Amniotic stem cell (primary cell): ENCODE measurements around the gene STK16.
"Not testable (repeated sequence)": the region's sequence is repeated elsewhere in the genome, so short reads cannot be mapped to it uniquely, and the experiment has no call there.

Experiments used
- DNase-seq: peaks from one replicate; lab custom pipeline; 2025; lab: John Stamatoyannopoulos, UW

Gene STK16

GRCh38 chr2:219271021-219271420 is 25.7 kb downstream of the STK16 start:
- no peak for DNase-seq

DNA sequence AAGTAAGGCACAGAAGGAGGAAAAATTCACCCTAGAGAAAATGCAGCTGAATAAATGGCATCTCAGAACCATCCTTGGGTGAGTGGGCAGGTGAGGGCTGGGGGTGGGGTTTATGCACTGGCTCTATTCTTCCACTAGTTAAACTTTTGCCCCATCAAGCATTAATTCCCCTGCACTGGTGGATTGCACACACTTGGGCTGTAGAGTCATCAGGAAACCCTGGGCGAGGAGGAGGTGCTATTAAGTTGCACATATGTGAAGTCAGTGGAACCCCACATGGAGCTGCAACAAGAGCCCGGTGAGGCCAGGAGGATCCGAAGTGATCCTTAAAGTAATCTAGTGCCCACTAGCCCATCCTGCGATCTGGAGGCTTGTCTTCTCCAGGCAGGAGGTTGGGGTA is 27.1 kb downstream of the STK16 start:
- DNase-seq, result no peak

GRCh38 chr2:219272995-219273394 is 27.7 kb downstream of the STK16 start:
- DNase-seq, result no peak

DNA sequence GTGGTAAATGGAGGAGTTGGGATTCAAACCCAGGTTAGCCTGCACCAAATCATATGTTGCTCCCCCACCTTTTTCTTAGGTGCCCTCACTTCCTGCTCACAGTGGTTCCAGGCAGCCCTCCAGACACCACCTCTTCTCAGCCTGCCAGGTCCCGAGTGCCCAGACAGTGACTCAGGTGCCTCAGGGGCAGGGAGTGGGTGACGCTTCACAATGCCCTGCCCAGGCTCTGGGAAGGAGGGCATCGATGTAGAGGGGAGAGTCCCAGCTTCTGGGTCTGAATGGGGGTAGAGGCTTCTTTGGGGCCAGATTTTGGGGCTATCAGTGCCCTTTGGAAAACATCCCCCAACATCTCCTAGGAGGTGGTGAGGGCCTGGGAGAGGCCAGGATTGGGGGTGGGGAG is 28.7 kb downstream of the STK16 start:
- DNase-seq, result no peak

- DNase-seq, result peak; percentile 85
These were observed 29.2 kb downstream of the STK16 start for GRCh38 chr2:219274361-219274921.

DNA sequence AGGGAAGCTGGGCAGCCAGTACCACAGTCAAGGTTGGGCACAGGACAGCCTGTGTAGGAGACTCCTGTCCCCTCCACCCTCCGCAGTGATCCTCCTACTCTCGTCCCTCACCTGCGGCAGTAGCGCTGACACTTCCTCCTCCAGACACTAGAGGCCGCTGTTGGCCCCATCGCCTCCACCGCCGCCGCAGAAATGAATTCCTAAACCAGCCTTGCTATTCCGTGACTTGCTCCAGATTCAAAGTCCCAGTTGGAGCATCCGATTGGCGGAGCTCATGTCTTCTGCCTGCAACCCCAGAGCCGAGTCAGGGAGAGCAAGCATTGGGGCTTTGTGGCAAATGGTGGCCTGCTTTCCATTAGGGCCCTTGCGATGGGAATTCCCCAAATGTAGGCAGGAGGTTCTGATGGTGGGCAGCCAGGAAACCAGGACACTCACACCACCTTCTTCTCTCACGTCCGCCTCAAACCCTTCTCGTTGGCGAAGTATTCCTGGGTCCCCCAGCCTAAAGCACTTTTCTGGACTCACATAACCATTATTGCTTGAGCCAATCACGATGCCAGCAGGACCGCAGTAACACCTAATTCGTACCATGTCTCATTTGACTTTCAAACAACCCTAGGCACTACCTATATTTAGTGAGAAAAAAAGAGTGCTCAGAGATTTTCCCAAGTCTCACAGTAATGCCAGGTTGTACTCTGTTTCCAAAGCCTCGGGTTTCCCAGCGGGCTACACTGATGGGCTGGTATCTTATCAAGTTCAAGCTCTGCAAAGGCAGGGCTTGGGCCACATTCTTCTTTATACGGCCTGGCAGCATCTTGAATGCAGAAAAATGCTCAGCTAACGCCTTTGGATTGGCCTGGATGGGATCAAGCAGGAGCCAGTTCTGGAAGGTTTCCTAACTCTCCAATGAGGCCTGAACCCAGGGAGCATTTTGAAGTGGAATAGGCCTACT is 32.7 kb downstream of the STK16 start:
- peak; percentile 56 for DNase-seq

DNA sequence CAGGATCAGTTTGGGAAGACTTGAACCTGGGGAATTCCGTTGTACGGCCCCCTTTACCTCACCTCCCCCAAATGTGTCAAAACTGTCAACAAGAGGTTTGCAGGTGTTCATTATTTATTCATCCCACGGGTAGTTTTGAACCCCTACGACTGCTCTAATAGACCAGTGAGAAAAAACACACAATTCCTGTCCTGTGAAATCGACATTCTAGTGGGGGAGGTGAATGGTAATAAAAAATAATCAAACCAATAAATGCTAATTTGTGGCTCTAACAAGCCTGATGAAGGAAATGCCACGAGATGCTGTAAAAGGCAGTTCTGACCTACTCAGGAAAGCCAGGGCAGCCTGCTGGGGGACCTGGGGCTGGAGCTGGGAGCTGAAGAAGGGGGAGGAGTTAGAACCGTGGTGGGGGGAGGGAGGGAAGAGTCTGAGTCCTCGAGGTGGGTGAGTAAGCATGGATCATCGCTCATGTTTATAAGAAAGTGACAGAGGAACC is 33.4 kb downstream of the STK16 start:
- DNase-seq, result no peak

DNA sequence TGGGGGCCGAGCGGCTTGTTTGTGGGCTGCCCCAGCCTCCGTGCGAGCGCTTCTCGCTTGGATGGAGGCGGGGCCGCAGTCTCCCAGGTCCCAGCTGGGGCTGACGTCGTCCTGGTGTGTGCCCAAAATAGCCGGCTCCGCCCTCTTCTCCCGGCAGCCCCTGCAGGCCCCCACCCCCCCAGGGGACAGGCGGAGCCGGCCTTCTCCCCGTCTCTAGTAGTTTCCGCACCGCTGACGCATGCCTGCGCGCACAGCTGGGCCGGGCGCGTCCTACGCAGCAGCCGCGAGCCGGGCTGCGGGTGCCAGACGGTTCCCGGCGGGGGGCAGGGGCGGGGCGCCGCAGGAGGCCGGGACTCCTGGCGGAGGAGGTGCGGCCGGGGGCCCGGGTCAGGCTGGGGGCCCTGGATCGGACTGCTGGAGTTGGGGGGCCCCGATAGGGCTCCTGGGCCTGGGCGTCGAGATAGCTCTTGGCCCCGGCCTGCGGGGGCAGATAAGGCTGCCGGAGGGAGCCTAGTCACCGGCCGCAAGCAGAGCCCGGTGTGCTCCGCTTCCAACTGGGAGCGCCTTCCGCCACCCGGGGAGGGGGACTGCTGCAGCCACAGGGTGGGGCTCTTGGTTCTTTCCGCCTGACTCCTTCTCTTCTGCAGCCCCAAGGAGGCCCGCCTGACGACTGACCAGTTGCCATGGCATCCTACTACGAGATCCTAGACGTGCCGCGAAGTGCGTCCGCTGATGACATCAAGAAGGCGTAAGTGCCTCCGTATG is 34.1 kb downstream of the STK16 start, which contains the start of gene DNAJB2:
Gene DNAJB2 (plus strand): TSS at position 216 of the 765 bp plus-strand sequence. CDS start 468 bp downstream, at position 684.
- peak; percentile 98 for DNase-seq

- no peak for DNase-seq
These were observed 34.7 kb downstream of the STK16 start for GRCh38 chr2:219279916-219280516.

DNA sequence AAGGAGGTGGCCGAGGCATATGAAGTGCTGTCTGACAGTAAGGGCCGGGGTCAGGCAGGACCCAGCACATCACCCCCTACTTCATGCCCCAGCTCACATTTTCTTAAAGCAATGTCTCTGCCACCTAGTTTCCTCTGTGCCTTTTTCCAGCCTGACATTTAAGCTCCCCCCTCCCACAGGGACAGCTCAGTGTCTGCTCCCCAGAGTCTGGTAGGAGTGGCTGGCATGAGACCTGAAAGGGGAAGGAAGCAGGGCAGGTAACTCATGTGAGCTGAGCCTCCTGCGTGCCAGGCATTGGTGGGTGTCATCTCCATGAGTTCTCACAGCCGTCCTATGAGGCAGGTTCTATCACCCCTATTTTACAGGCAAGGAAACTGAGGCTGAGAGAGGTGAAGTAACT is 35.4 kb downstream of the STK16 start:
- no peak for DNase-seq

- DNase-seq, result no peak
These were observed 36.3 kb downstream of the STK16 start for GRCh38 chr2:219281588-219281987.

- DNase-seq, result no peak
These were observed 37.1 kb downstream of the STK16 start for GRCh38 chr2:219282375-219282774.

DNA sequence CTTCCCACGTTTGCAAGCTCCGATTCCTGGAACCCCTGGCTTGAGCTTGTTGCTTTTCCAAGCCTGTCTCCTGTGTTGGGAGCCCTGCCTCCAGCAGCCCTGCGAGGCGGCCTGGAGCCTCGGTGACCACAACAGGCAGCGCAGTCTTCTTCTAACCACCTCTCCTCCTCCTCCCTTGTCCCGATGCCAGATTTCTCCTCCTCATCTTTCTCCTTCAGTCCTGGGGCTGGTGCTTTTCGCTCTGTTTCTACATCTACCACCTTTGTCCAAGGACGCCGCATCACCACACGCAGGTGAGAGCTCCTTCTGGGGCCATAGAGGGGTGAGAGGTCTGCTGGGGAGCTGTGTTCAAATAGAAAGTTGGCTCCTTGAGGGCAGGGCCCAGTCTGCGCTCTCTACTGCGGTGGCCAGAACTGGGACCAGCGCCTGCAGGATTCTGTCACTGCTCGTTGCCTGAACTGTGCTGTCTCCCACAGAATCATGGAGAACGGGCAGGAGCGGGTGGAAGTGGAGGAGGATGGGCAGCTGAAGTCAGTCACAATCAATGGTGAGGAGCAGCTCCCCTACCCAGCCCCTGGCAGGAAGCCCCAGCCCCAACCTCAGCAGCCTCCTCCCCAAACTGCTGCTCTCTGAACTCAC is 37.8 kb downstream of the STK16 start:
- no peak for DNase-seq

DNA sequence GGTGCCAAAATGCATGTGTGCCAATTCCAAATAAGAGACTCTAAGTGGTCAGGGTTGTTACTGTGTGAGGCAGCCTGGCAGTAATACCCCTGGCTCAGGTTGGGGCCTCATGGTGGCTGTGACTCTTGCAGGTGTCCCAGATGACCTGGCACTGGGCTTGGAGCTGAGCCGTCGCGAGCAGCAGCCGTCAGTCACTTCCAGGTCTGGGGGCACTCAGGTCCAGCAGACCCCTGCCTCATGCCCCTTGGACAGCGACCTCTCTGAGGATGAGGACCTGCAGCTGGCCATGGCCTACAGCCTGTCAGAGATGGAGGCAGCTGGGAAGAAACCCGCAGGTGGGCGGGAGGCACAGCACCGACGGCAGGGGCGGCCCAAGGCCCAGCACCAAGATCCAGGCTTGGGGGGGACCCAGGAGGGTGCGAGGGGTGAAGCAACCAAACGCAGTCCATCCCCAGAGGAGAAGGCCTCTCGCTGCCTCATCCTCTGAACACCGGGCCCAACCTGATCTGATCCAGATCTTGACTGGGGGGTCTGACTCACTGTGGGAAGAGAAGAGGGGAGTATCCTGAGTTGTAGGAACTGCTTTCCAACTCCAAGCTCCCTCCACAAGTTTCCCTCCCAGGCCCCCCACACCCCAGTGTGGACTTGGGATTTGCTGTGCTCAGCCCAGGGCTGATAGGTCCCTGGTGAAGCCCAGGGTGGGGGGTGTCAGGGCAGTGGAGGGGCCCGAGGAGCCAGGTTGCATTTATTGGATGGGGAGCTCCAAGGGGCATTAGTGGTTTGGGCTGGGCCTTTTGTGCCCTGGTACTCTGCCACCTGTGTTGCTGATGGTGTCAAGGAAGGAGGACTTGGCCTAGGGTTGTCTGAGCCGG is 39.5 kb downstream of the STK16 start:
- no peak for DNase-seq

DNA sequence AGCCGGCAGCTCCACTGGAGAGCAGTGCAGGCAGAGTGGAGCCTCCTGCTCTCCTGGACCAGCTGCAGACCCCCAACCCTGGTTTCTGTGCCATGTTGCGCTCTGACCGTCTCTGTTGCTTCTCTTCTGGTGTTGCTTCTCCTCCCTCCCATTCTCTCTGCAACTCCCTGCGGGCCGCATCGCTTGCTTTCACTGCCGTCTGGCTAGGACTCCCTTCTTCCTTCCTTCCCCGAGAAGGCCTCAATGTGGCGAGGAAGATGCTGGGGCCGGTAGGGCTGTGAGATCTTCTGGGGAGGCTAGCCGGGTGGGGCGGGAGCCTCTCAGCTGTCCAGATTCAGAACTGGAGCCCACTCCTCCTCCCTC is 40.1 kb downstream of the STK16 start:
- DNase-seq, result no peak

- no peak for DNase-seq
These were observed 40.7 kb downstream of the STK16 start for GRCh38 chr2:219285894-219286425.

- no peak for DNase-seq
These were observed 41.3 kb downstream of the STK16 start for GRCh38 chr2:219286436-219287115.

- not testable (repeated sequence) for DNase-seq
These were observed 41.8 kb downstream of the STK16 start for GRCh38 chr2:219287116-219287440.

DNA sequence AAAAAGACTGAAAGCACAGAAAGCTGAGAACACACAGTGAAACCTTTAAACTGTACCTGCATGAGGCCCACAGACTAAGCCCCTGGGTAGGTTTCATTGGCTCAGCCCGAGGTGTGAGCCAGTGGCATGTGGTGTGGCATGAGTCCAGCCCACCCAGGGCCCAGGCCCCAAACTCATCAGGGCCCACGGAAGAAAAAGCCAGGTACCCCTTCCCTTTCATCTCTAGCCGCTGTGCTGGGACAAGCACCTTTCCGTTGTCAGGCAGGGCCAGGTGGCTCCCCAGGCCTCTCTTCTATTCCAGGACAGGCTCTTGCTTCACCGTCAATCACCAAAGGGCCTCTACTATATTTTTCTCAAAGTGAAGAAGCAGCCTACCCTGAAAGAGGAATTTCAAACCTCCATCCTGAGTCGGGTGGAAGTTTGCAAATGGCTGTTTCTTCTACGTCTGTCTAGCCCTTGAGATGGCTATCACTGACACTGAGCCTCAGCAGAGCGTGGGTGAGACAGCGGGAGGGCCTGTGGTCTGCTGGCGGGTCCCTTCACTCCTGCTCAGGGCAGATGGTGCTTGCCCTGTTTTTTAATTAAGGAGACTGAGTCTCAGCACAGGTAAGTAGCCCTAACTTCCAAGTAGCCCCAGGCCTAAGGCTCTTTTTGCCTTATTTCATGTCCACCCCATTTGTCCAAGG is 42.4 kb downstream of the STK16 start:
- no peak for DNase-seq
